ENCODE measurements around the gene EFEMP2.
A peak's percentile ranks its signal among the peaks of the same experiment; 100 is the strongest.

Gene EFEMP2

DNA sequence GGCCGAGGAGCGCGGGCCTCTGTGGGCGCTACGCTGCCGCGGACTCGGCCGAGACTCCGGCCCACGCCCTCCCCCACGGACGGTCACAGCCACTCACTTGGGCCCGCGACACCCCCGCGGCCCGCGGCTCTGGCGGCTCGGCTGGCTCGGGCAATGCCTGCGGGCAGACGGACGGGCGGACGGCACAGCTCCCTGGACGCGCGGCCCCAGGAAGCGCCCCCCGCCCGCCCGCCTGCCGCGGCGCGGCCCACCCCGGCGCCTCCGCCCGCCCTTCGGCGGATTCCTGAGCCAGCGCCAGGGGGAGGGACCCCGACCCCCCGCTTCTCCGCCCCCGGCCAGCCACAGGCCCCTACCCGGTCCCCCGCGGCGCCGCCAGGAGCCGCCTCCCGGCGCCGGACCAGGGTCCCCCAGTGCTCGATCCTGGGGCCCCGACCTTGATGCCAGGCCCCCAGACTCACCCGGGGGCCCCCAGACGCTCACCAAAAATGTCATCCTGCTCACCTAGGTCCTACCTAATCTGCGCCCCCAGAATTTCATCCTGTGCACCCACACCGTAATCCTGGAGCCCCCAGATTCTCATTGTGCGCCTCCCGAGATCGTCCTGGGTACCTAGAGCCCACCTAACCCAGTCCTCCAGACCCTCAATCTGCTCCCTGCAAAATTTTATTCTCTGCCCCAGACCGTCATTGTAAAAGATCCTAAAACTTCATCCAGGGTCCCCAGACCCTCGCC is at the start of gene EFEMP2:
TSS of gene EFEMP2 (minus strand) at position 215 of the 732 bp plus-strand sequence. CDS start 446 bp downstream, outside the sequence.
- no peaks in the 10 kb centered on the region for H3F3A ChIP-seq (ENCODE audit: insufficient read depth)
- H3K9me2 ChIP-seq (replicated peaks; ENCODE audit: insufficient read depth, low read length): no peaks in the 10 kb centered on the region
- no peak within 1 kb of the TSS for H3K27ac ChIP-seq (ENCODE audit: low read depth, low read length)
- H3K4me2 ChIP-seq (ENCODE audit: low read depth, low read length, poor library complexity, severe bottlenecking): peak within 1 kb of the TSS; percentile 59
- H2AFZ ChIP-seq (ENCODE audit: low read depth, low read length, severe bottlenecking): peak within 1 kb of the TSS; percentile 78
- H3K9me3 ChIP-seq (ENCODE audit: insufficient read depth, low read length): no peaks in the 10 kb centered on the region
- H3K36me3 ChIP-seq (ENCODE audit: low read length): no peaks in the 10 kb centered on the region
- H3K27me3 ChIP-seq (ENCODE audit: low read length): no peaks in the 10 kb centered on the region
- peak within 1 kb of the TSS; percentile 51 for H3K9ac ChIP-seq (ENCODE audit: low read length)
- H3K79me2 ChIP-seq (ENCODE audit: insufficient read depth, low read length): no peaks in the 10 kb centered on the region
- no peak for TF ChIP-seq EZH2phosphoT487 (conservative IDR thresholded peaks at IDR 0.05; ENCODE audit: low read length)
- TF ChIP-seq, protein P1, sequence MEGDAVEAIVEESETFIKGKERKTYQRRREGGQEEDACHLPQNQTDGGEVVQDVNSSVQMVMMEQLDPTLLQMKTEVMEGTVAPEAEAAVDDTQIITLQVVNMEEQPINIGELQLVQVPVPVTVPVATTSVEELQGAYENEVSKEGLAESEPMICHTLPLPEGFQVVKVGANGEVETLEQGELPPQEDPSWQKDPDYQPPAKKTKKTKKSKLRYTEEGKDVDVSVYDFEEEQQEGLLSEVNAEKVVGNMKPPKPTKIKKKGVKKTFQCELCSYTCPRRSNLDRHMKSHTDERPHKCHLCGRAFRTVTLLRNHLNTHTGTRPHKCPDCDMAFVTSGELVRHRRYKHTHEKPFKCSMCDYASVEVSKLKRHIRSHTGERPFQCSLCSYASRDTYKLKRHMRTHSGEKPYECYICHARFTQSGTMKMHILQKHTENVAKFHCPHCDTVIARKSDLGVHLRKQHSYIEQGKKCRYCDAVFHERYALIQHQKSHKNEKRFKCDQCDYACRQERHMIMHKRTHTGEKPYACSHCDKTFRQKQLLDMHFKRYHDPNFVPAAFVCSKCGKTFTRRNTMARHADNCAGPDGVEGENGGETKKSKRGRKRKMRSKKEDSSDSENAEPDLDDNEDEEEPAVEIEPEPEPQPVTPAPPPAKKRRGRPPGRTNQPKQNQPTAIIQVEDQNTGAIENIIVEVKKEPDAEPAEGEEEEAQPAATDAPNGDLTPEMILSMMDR (IDR thresholded peaks at IDR 0.05; ENCODE audit: insufficient read depth, low read length, poor library complexity, severe bottlenecking): no peak
- H4K20me1 ChIP-seq (ENCODE audit: low read depth, low read length): no peaks in the 10 kb centered on the region
- peak within 1 kb of the TSS; percentile 46 for H3K4me3 ChIP-seq (ENCODE audit: insufficient read depth, low read length, poor library complexity, severe bottlenecking)

DNA sequence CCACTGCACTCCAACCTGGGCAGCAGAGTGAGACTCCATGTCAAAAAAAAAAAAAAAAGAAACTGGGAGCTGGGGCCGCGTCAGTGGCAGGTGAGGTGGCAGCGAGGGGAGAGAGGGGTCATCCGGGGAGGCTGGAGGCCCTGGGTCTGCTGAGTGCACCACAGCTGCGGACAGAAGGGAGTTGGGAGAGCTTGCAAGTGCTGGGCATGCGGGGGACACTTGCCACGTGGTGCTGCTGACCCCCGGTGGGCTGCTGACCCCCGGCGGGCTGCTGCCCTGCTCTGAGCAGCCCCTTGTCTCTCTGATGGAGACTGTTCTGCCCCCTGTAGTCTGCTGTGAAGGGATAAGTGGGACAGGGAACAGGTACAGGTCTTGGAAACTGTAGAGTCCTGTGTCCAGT is 49.3 kb upstream of the EFEMP2 start:
- Histone ChIP-seq H3K36me3 (ENCODE audit: low read length) (no peaks in the 10 kb centered on the region), H3K27ac (ENCODE audit: low read depth, low read length) (no peak overlapping the region), H3K4me2 (ENCODE audit: low read depth, low read length, poor library complexity, severe bottlenecking) (no peak overlapping the region), H3K9ac (ENCODE audit: low read length) (no peak overlapping the region), H4K20me1 (ENCODE audit: low read depth, low read length) (no peaks in the 10 kb centered on the region), H3K79me2 (ENCODE audit: insufficient read depth, low read length) (no peaks in the 10 kb centered on the region), H3K9me2 (replicated peaks; ENCODE audit: insufficient read depth, low read length) (no peaks in the 10 kb centered on the region), H2AFZ (ENCODE audit: low read depth, low read length, severe bottlenecking) (no peak overlapping the region), H3K4me3 (ENCODE audit: insufficient read depth, low read length, poor library complexity, severe bottlenecking) (no peak overlapping the region), H3F3A (ENCODE audit: insufficient read depth) (no peaks in the 10 kb centered on the region), H3K9me3 (ENCODE audit: insufficient read depth, low read length) (no peaks in the 10 kb centered on the region), H3K27me3 (ENCODE audit: low read length) (no peaks in the 10 kb centered on the region)
- no peak for TF ChIP-seq EZH2phosphoT487 (conservative IDR thresholded peaks at IDR 0.05; ENCODE audit: low read length)
- TF ChIP-seq, protein P1 (IDR thresholded peaks at IDR 0.05; ENCODE audit: insufficient read depth, low read length, poor library complexity, severe bottlenecking): no peak

DNA sequence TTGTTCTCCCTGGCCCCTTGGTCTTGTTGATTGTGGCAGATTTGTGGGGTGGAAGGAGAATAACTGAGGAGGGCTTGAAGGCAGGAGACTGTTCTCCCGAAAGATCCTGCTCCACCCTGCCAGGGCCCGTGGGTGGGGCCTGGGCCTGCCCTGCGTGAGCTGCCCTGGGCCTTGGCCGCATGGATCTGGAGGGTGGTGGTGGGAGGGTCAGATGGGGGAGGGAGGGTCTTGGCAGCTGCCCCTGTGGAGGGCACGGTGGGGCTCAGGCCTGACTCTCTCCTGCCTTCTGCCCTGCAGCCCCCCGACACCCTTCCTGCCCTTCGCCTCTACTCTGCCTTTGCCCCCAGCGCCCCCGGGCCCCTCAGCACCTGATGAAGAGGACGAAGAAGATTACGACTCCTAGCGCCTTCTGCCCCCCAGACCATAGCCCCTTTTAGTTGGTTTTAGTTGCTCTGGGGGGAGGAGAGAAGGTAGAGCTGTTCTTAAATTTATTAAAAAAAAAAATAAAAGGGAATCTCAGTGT is 48.5 kb upstream of the EFEMP2 start:
- Histone ChIP-seq H3K4me2 (ENCODE audit: low read depth, low read length, poor library complexity, severe bottlenecking) (no peak overlapping the region), H3K9ac (ENCODE audit: low read length) (no peak overlapping the region), H3K9me3 (ENCODE audit: insufficient read depth, low read length) (no peaks in the 10 kb centered on the region), H3K27ac (ENCODE audit: low read depth, low read length) (no peak overlapping the region), H3K36me3 (ENCODE audit: low read length) (no peaks in the 10 kb centered on the region), H2AFZ (ENCODE audit: low read depth, low read length, severe bottlenecking) (no peak overlapping the region), H3F3A (ENCODE audit: insufficient read depth) (no peaks in the 10 kb centered on the region), H3K27me3 (ENCODE audit: low read length) (no peaks in the 10 kb centered on the region), H3K9me2 (replicated peaks; ENCODE audit: insufficient read depth, low read length) (no peaks in the 10 kb centered on the region), H4K20me1 (ENCODE audit: low read depth, low read length) (no peaks in the 10 kb centered on the region), H3K79me2 (ENCODE audit: insufficient read depth, low read length) (no peaks in the 10 kb centered on the region), H3K4me3 (ENCODE audit: insufficient read depth, low read length, poor library complexity, severe bottlenecking) (no peak overlapping the region)
- no peak for TF ChIP-seq EZH2phosphoT487 (conservative IDR thresholded peaks at IDR 0.05; ENCODE audit: low read length)
- TF ChIP-seq, protein P1 (IDR thresholded peaks at IDR 0.05; ENCODE audit: insufficient read depth, low read length, poor library complexity, severe bottlenecking): no peak
